ENCODE results near the gene LRRC27.
"Not testable (repeated sequence)": the region's sequence is repeated elsewhere in the genome, so short reads cannot be mapped to it uniquely, and the experiment has no call there.

The LRRC27 gene

DNA sequence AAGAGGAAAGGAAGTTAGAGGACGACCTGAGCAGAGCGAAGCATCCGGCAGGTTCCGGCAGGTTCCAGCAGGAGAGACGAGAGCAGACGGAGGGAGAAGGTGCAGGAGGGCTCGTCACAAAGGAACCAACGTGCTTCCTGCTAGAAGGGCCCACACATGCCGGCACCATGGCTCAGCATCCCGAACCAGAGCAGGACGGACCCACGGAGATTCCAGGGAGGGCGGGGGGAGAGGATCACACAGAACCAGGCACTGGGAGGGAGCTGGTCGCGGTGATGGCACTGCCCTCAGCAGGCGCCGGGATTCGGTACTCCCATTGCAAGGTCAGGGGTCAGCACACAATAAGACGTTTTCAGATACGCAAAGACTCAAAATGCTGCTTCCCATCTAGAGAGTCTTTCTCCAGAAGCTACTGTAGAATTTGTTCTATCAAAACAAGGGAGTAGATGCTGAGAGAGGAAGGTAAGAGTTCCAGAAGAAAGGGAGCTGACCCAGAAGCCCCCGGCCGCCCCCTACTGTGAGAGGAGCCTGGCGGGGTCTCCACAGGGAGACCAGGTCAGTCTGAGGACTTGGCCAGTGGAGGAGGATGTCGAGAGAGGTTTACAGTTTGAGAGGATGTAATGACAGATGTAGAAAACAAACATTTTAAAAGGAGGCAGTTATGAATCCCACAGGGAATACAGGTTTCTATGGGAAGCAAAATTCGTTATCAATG is 41.4 kb downstream of the LRRC27 start:
- DNase-seq (ENCODE audit: low read depth in 2 of 2, low spot score in 1 of 2) = no peak

DNA sequence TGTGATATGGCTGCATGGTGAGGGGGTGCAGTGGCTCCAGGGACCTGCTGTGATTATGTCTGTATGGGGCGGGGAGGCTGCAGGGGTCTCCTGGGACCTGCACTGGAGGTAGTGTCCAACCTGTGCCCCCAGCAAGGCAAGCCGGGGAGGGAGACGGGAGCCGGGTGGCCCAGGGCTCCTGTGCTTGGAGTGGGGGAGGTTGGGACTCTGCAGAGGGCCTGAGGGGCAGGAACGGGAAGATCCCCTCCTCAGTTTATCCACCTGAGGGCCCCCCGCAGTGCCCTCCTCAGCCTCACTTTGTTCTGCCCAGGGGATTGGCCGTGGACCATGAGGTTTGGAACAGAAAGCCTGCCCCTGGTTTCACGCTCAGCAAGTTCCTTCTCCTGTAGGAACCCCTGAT is 42.2 kb downstream of the LRRC27 start:
- DNase-seq (ENCODE audit: low read depth in 2 of 2, low spot score in 1 of 2) = no peak

DNA sequence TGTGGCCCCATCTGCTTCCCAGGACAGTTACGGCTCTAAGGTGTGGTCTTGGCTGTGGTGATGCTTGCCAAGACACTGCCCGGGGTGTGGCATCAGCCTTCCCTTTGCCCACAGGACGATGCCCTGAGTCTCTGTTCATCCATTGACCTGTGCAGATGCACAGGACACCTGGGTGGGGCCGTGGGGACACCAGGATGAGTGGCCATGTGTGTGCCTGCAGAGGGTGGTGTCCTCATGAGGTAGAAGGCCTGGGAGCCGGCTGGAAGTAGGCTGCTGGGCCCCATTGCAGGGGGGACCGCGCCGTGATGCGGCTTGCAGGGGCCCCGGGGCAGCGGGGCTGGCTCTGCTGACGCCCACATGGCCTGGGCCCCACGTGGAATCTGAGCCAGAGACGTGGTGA is 42.6 kb downstream of the LRRC27 start:
- no peak for DNase-seq (ENCODE audit: low read depth in 2 of 2, low spot score in 1 of 2)

DNA sequence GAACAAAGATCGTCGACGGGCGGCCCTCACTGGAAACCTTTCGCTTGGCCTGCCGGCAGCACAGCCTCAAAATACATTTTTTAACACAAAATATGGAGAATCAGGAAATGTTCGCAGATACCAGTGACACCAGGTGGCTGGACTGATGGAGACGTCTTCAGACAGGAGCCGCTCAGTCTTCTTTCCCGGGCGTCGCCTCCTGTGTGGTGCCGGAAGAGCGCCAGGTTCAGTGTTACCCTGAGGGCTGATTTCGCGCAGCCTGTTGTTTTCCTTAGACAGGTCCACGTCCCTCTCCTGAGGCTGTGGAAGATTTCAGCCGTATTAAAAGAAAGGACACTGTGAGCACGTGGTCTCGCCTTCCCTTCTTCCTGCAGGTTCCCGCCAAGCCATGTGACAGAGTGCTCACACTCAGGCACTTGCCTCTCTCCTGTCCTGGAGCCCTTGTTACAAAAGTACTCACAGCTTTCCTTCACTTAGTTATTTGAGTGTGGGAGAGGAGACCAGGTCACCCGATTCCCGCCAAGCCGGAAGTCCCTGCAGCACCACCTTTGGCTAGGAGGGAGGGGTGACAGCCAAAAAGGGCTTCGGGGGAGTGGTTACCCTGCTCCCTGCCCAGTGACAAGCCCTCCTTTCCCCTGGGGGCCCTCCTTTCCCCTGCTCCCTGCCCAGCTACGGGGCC is 43.3 kb downstream of the LRRC27 start:
- no peak for DNase-seq (ENCODE audit: low read depth in 2 of 2, low spot score in 1 of 2)

DNA sequence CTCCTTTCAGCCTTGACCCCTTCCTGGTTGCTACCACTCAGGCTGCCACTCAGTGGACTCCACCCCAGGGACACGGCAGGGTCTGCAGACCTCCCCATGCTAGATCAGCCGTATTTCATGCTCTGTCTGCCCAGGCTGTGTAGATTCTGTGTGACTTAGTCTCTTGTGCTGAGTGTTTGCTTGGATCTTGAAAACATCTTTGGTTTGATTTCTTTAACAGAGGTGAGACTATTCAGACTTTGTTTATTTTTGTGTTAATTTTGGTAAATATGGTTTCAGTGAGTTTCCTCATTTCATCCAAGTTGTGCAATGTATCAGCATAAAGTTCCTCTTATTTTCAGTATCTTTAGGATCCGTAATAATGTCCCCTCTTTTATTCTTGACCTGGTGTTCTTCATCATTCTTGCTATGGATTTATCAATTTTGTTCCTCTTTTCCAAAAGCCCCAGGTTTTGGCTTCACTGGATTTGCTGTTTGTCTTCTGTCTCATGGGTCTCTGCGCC is 43.9 kb downstream of the LRRC27 start:
- DNase-seq (ENCODE audit: low read depth in 2 of 2, low spot score in 1 of 2) = no peak

DNA sequence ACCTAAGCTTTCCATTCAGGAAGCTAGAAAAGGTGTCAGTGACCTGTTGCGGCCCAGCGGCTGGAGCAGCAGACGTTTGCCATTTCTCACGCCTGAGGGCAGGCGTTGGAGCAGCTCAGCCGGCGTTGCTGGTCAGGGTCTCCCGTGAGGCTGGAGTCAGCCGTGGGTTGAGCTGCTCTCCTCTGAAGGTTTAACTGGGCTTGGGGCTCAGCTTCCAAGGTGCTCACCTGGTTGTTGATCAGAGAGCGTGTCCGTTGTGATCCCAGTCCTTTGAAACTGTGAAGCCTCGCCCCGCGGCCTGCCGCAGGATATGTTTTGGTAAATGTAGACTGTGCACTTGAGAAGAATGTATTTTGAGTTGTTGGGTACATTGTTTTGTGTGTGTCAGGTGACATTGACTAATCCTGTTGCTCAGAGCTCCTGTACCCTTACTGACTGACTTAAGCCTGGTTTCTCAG is 44.4 kb downstream of the LRRC27 start:
- DNase-seq (ENCODE audit: low read depth in 2 of 2, low spot score in 1 of 2) = no peak

DNA sequence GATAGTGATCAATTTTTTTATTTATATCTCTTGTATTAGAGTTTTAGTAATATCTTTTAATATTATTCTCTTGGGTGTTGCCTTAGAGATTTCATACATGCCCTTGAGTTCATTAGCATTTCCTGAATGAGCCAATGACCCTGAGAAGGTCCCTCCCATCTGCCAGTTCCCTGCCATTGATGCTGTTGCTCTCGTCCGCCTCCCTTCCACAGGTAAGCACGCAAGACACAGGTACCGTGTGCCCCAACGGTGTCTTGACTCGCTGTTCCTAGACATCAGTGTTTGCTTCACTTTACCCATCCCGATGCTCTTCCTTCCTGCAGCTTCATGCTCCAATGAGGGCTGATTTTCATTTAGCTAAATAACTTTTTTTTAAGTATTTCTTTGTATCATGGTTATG is 45.3 kb downstream of the LRRC27 start:
- no peak for DNase-seq (ENCODE audit: low read depth in 2 of 2, low spot score in 1 of 2)

DNA sequence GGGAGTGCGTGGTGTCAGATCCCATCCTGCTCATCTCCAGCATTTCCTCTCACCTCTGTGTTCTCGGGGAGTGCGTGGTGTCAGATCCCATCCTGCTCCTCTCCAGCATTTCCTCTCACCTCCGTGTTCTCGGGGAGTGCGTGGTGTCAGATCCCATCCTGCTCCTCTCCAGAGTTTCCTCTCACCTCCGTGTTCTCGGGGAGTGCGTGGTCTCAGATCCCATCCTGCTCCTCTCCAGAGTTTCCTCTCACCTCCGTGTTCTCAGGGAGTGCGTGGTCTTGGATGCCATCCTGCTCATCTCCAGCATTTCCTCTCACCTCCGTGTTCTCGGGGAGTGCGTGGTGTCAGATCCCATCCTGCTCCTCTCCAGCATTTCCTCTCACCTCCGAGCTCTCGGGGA is 47.0 kb downstream of the LRRC27 start:
- not testable (repeated sequence) for DNase-seq (ENCODE audit: low read depth in 2 of 2, low spot score in 1 of 2)

DNA sequence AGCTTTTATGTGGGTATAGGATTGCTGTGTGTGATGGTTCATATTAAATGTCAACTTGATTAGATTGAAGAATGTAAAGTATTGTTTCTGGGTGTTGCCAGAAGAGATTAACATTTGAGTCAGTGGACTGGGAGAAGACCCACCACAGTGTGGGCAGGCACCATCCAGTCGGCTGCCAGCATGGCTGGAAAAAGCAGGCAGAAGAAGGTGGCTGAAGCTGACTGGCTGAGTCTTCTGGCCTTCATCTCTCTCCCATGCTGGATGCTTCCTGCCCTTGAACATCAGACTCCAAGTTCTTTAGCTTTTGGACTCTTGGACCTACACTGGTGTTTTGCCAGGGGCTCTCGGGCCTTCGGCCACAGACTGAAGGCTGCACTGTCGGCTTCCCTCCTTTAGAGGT is 49.0 kb downstream of the LRRC27 start:
- DNase-seq (ENCODE audit: low read depth in 2 of 2, low spot score in 1 of 2) = not testable (repeated sequence)

DNA sequence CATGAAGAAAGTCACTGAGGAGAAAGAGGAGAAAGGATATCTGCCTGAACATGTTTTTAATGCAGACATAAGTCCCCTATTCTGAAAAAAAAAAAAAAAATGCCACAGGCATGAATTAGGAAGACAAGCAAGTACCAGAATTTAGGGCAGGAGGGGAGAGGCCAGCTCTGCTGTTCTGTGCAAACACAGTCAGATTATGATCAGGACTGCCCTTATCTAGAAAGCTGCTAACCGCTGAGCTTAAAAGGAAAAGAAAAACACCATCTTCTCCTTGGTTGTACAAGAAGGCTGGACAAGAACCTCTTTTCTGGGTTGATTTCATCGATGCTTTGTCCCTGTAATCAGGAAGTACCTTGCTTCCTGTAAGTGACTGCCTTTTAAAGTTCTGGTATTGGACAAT is 49.7 kb downstream of the LRRC27 start:
- DNase-seq (ENCODE audit: low read depth in 2 of 2, low spot score in 1 of 2) = no peak

DNA sequence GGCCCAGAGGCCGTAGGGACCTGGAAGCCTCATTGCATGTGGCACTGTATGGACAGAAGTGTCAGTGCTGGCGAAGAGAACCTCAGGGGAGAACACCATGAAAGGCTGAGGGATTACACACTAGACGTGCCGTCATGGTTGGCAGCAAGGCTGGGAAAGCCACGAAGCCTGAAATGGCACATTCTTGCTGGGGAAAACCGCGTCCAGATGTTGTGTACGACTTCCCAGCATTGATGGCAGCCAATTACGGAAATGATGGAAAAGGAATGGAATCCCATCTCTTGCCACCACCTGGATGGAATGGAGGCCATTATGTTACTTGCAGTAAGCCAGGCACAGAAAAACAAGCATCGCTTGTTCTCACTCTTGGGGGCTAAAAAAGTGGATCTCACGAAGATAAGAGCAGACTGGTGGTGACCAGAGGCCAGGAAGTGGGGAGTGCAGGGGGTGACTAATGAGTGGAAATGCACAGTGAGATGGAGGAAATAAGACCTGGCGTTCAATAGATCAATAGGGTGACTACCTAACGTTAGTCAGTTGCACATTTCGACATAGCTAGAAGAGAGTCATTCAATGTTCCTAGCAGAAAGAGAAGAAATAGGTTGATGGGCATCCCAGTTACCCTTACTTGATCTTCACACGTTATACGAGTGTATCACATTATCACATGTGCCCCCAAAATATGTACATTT is 50.4 kb downstream of the LRRC27 start:
- DNase-seq (ENCODE audit: low read depth in 2 of 2, low spot score in 1 of 2) = no peak

DNA sequence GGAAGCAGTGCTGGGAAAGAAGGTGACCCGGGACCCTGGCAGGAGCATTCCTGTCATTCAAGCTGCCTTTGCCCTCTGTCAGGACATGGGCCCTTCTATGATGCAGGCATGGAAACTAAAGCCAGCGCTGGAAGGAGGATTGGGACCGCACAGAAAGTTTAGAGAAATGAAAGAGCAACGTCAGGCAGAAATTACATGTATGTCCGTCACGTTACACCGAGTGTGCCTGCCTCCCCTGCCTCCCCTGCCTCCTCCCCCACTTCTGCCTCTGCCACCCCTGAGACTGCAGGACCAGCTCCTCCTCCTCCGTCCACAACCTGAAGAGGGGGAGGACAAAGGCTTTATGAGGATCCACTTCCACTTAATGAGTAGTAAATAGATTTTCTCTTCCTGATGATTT is 51.1 kb downstream of the LRRC27 start:
- DNase-seq (ENCODE audit: low read depth in 2 of 2, low spot score in 1 of 2) = no peak

DNA sequence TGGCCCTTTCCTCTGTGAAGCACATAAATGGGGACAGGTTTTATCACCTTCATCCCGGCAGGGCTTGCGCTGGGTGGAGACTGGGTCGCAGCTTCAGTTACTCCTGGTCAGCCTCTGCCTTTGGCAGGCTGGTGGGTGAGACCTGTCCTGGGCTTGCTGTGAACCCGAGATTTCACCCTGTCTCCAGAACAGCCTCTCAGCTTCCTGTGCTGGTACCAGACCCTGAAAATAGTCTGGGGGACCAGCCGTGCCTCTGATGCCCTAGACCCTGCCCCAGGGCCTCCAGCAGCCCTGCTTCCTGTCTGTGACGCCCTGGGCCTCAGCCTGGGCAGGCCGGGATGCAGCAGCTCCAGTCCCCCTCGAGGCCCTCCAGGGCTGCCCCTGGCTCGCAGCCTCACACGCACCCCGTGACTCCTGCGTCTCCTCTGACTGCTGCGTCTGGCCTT is 51.8 kb downstream of the LRRC27 start:
- DNase-seq (ENCODE audit: low read depth in 2 of 2, low spot score in 1 of 2) = no peak

DNA sequence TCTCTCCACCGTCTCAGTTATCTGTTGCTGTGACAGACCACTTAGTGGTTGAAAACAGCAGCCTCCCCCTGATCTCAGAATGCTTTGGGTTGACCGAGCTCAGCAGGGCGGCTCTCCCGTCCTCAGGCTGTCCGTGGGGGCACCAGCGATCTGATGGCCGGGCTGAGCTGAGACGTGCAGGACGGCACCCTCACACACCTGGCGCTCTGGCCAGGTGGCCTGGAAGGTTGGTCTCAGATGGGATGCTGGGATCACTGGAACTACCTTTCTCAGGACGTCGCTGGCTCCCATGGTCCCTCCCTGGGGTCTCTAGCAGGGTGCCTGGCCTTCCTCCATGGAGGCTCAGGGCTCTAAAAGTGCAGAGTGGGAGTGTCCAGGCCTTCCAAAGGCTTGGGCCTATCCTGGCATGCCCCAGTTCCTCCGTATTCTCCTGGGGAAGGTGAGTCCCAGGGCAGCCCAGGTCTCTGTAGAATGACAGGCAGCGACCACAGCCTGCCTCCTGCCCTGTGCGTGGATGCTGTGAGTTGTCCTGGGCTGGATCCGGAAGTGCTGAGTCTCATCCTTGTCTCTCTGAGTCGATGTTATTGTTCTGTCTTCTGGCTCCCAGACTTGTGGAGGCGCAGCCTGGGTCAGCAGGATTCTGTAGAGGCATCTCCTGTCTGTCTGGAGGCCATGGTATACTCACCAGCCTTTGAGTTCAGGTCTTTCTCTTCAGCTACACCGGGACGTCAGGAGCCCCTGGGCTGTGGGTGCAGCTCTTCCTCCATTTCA is 52.8 kb downstream of the LRRC27 start:
- no peak for DNase-seq (ENCODE audit: low read depth in 2 of 2, low spot score in 1 of 2)

DNA sequence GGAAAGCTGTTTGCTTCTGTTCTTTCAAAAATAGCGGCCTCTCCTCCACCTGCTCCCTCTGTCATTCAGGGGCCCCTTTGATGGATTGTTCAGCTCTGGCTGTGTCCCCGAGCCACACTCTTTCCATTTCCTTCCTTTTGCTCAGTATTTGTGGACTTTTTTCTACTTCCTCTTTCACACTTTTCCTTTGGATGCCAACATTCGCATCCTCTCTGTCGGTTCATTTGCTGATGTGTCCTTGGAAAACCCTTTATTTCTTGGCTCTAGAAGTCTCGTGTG is 53.3 kb downstream of the LRRC27 start:
- DNase-seq (ENCODE audit: low read depth in 2 of 2, low spot score in 1 of 2) = no peak

DNA sequence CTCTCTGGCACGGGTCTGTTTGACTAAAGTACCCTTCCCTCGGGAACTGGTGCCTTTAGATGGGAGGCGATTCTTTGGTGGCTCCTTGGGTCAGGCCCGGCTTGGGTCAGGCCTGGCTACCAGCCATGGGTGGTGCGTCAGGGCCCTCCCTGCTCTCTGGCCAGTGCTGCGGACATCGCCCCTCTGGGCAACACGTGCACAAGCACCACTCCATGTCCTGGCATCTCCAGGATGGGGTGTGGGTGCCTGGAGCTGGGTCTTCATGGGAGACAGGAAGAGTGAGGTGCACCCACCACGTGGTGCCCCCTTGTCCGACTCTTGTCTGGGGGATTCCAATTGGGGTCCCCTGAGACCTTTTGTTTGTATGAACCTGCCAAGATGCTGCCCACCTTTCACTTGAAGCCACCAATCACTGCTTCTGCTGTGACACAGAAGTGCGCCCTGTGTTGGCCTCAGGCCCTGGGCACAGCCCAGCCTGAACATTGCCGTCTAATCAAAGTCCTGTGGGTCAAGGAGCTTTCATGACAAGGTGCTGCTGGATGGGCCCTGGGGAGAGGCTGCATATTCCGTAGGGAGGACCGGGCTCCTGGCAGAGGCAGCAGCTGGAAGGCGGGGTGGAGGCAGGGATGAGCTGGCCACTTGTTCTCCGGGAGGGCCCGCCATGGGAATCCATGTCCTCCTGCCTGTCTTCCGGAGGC is 53.9 kb downstream of the LRRC27 start:
- DNase-seq (ENCODE audit: low read depth in 2 of 2, low spot score in 1 of 2) = no peak

DNA sequence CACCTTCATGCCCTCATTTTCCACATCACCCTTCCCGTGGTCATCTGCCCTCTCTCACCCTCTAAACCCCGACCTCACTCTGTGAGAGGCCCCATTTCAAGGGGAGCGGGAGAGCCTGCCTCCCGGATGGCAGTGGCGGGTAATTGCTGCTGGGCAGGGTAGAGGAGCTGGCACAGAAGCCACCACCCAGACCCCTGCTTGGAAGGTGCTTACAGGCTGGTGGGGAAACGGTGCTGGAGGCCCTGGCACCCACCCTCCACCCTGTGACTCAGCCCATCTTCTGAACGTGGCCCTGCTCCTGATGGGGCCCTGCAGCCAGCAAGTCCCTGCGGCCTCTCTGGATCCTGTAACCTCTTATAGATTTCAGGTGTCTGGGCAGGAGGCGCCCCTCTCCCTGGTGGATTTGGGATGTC is 54.4 kb downstream of the LRRC27 start:
- DNase-seq (ENCODE audit: low read depth in 2 of 2, low spot score in 1 of 2) = no peak

DNA sequence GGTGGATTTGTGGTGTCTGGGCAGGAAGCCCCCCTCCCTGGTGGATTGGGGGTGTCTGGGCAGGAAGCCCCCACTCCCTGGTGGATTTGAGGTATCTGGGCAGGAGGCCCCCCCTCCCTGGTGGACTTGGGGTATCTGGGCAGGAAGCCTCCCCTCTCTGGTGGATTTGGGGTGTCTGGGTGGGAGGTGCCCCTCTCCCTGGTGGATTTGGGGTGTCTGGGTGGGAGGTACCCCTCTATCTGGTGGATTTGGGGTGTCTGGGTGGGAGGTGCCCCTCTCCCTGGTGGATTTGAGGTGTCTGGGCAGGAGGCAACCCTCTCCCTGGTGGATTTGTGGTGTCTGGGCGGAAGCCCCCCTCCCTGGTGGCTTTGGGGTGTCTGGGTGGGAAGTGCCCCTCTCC is 54.9 kb downstream of the LRRC27 start:
- DNase-seq (ENCODE audit: low read depth in 2 of 2, low spot score in 1 of 2) = not testable (repeated sequence)

DNA sequence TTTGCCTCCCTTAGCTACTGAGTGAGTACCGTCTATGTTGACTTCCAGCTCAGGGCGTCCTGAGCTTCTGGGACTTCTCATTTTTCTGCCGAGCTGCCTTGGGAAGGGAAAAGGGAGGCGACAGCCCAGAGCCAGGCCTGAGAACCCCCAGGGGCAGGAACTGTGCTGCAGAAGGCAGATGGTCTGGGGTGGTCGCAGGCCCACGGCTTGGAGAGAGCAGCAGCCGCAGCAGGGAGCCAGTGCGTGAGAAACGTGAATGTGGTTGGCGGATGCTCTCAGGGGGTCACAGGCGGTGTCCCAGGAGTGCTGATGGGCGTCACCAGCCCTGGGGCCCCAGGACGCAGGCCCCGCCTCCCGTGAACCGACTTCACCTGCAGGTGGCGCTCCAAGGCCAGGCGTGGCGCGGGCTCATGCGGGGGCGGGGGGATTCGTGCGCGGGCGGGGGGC is 55.8 kb downstream of the LRRC27 start:
- DNase-seq (ENCODE audit: low read depth in 2 of 2, low spot score in 1 of 2) = peak; percentile 40 to 63

DNA sequence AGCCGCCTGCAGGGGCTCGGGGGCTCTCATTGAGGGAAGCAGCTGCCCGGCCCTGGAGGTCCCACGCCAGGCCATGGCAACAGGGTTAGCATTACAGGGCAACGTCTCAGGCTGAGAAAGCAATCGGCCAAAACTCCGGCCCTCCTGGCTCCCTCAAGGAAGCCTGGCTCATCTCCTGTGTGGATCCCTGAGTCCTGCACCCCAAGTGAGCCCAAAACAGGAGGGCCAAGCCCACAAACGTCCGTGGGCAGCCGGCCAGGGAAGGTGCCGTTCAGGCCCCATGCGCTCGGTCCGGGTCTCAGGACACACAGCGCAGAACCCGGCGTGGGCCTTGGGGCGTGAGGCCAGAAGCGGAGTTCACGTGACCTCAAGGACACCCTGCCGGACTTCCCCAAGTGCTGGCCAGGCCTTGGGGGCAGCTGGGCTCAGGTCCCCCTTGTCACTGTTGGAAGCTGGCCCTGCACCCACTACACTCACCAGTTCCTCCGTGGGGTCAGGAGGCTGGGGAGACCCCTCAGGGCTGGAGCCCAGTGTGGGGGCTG is 57.0 kb downstream of the LRRC27 start:
- DNase-seq (ENCODE audit: low read depth in 2 of 2, low spot score in 1 of 2) = no peak
